Measurements from ENCODE around the gene PXMP4.

Gene PXMP4

DNA sequence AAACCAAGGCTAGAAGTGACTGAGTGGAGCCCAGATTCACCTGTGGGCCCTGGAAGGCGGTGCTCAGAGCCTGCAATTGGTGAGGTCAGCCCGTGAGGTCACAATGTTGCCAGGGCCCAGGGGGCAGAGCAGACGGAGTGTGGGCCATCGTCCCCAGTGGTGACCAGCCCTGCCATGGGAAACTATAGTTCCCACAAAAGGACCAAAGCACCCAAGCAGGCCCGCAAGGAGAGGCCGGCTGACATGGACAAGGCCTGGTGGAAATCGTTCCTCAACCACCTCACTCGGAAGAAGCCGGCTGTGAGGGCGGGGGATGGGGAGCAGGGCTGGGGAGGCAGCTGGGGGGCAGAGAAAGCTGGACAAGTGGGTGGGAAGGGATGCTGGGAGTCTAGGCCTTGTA, 57.9 kb downstream of the PXMP4 start, which contains the start of gene C20orf144:
Gene C20orf144, plus strand, starts transcription at position 156 of the 400 bp plus-strand sequence. Its CDS starts 19 bp downstream, at position 175.
- TF ChIP-seq, protein P1, sequence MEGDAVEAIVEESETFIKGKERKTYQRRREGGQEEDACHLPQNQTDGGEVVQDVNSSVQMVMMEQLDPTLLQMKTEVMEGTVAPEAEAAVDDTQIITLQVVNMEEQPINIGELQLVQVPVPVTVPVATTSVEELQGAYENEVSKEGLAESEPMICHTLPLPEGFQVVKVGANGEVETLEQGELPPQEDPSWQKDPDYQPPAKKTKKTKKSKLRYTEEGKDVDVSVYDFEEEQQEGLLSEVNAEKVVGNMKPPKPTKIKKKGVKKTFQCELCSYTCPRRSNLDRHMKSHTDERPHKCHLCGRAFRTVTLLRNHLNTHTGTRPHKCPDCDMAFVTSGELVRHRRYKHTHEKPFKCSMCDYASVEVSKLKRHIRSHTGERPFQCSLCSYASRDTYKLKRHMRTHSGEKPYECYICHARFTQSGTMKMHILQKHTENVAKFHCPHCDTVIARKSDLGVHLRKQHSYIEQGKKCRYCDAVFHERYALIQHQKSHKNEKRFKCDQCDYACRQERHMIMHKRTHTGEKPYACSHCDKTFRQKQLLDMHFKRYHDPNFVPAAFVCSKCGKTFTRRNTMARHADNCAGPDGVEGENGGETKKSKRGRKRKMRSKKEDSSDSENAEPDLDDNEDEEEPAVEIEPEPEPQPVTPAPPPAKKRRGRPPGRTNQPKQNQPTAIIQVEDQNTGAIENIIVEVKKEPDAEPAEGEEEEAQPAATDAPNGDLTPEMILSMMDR (IDR thresholded peaks at IDR 0.05; ENCODE audit: borderline replicate concordance, insufficient read depth, low read depth, low read length): no peak
- peak within 1 kb of the TSS; percentile 76 for H3K4me3 ChIP-seq (ENCODE audit: low read depth, low read length)

DNA sequence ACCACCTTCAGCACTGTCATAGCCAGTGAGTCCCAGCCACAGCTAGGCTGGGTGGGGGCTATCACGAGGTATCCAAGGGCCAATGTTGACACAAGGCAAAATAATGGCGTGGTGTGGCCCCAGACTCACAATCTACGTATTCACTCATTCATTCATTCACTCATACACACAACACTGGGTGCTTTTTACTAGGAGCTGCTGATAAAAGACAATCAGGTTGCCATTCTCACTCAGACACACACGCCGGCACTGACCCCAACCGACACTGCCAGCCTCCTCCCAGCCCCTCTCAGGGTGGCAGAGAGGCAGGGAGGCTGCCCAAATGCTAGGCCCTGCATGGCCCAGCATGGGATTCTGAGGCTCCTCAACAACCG, 59.4 kb downstream of the PXMP4 start:
- no peak overlapping the region for H3K4me3 ChIP-seq (ENCODE audit: low read depth, low read length)
- TF ChIP-seq, protein P1 (IDR thresholded peaks at IDR 0.05; ENCODE audit: borderline replicate concordance, insufficient read depth, low read depth, low read length): no peak

DNA sequence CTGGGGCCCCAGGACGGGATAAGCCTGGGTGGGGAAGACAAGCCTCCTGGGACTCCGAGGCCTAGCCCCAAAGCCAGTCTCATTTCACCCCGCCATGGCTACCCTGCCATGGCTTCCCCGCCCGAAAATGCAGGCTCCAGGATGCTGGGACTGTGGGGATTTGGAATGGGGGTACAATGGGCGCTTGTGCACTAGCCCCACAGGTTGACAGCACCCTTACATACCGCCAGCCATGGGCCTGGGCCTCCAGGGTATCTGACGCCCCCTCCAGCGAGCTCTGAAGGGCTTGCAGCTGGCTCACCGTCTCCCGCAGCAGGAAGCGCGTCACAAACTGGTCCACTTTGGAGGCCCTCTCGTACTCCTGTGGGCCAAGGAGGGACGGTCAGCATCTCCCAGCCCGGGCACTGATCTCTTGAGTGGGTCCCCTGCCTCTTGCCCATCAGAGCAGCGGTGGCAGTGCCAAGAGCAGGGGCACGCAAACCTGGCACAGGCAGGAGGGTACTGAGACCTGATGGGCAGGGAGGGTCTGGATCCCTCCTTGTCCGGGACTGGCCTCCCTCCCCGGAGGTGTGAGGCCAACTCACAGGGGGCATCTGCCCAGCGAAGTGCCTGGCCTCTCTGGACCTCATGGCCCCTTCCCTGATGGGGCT, 60.0 kb downstream of the PXMP4 start:
- no peak overlapping the region for H3K4me3 ChIP-seq (ENCODE audit: low read depth, low read length)
- TF ChIP-seq, protein P1 (IDR thresholded peaks at IDR 0.05; ENCODE audit: borderline replicate concordance, insufficient read depth, low read depth, low read length): no peak

DNA sequence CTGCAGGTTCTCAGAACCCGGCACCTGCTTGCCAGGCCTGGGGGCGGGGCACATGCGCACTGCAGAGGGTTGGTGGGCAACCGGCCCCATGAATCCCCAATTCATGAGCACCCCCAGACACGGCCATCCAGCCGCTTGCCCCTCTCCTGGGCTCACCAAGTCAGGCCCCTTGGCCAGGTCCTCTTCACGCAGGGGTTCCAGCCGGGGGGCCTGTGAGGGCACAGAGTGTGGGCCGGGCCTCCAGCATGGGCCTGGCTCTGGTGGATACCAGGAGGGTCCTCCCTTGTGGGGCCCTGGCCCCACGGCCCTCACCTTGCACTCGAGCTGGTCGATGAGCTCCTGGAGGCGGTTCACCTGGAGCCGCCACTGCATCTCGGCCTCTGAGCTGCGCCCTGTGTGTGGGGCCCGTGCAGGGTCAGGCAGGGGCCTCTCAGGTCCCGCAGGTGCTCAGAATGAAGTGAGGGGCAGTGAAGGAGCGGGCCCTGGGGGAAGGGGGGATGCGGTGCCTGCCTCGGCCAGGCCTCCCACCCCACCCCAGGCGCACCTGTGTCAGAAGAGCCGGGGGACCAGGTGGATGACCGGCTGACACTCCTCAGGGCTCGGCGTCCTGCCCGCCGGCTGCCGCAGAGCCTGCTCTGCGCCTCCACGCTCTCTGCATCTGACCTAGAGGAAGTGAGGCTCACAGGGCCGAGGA, 60.6 kb downstream of the PXMP4 start:
- no peak overlapping the region for H3K4me3 ChIP-seq (ENCODE audit: low read depth, low read length)
- TF ChIP-seq, protein P1 (IDR thresholded peaks at IDR 0.05; ENCODE audit: borderline replicate concordance, insufficient read depth, low read depth, low read length): no peak

DNA sequence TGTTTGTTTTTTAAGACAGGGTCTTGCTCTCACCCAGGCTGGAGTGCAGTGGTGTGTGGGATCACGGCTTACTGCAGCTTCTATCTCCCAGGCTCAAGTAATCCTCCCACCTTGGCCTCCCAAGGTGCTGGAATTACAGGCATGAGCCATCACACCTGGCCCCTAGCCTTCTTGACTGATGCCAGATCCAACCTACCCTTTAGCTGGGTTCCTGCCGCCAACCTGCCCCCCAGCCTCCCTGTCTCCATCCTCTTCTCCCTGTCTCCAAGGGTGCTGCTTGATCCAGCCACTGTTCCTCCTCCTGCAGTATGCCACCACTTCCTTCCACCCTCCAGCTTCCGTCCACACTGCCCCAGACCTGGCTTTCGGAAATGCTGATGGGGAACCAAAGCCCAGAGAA, 61.2 kb downstream of the PXMP4 start:
- H3K4me3 ChIP-seq (ENCODE audit: low read depth, low read length): no peak overlapping the region
- TF ChIP-seq, protein P1 (IDR thresholded peaks at IDR 0.05; ENCODE audit: borderline replicate concordance, insufficient read depth, low read depth, low read length): no peak

DNA sequence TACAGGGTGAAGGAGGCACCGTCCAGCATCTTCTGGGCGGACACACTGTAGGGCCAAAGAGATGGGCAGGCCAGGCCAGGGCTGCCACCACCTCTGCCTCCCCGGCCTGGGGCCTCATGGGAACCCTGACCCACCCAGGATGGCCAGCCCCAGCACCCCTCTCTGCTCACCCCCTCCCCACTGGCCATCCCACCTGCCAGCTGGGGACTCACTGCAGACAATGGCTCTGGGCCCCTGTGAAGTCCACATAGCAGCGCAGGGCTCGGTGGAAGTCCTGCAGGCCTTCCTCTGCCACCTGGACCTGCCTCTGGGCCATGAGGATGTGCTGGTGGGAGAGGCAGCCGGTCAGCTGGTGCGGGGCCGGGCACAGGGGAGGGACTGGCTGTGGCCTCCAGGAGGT, 61.6 kb downstream of the PXMP4 start:
- no peak overlapping the region for H3K4me3 ChIP-seq (ENCODE audit: low read depth, low read length)
- TF ChIP-seq, protein P1 (IDR thresholded peaks at IDR 0.05; ENCODE audit: borderline replicate concordance, insufficient read depth, low read depth, low read length): no peak

DNA sequence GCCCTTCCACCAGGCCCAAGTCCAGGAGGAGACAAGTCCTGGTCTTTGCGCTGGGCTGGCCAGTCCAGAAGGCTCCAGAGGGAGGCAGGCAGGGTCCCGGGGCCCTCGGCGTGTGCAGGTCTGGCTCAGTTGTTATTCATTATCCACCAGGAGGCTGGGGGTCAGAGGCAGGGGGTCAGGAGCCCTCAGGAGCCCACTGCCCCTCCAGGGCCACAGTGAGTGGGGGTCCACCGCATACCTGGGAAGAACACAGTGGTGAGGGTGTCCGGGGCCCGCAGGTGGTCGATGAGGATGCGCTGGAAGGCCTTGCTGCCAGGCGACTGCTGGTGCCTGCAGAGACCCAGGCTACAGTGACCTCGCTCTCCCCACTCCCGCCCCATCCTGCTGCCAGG, 62.4 kb downstream of the PXMP4 start:
- TF ChIP-seq, protein P1 (IDR thresholded peaks at IDR 0.05; ENCODE audit: borderline replicate concordance, insufficient read depth, low read depth, low read length): no peak
- H3K4me3 ChIP-seq (ENCODE audit: low read depth, low read length): no peak overlapping the region

Measured in GM12875 (cell line).